SKM-1 treated with dmso at 0.1 percent for 144 hours (cell line): Measurements from ENCODE around the gene AGR2.
A peak's percentile ranks its signal among the peaks of the same experiment; 100 is the strongest.
"Not testable (repeated sequence)": the region's sequence is repeated elsewhere in the genome, so short reads cannot be mapped to it uniquely, and the experiment has no call there.

Experiments
- DNase-seq: peaks from one replicate; lab custom pipeline; 2025; ENCODE audit not compliant: unreplicated experiment; lab: John Stamatoyannopoulos, UW

AGR2 gene

DNA sequence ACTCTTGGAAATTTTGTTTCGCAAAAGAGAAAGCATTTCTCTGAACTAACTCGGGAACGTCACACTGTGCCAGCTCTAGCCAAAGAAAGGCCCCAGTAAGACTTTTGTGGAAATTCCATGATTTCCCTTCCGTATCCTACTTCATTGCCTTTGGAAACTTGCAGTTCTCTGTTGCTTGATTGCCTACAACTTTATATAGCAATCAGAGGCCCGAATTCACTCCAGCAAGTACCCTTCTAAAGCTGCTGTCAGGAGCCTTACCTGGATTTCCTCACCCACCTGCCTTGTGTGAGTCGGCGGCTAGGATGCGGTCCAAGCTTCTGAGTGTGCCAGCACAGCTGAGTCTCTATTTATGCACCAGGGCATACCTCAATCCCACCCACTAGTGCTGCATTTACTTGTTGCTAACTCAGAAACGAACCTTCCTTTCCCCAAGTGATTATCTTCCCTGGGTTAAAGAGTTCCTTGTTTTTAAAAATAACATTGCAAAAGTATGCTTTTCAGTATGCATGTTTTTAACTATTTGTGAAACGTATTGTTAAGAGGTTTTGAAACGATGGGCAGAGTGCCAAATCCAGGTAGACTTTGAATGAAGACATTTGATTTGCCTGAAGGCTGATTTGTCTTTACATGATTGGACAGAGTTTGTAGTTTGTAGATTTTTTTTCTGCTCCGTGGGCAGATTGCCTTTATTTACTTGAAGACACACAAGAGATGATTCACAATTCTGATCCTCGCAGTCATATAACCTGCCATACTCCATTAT is at the start of gene AGR2:
AGR2 (minus strand) TSS at position 326 of the 766 bp plus-strand sequence. CDS start 3,203 bp downstream, outside the sequence.
- no peak for DNase-seq

DNA sequence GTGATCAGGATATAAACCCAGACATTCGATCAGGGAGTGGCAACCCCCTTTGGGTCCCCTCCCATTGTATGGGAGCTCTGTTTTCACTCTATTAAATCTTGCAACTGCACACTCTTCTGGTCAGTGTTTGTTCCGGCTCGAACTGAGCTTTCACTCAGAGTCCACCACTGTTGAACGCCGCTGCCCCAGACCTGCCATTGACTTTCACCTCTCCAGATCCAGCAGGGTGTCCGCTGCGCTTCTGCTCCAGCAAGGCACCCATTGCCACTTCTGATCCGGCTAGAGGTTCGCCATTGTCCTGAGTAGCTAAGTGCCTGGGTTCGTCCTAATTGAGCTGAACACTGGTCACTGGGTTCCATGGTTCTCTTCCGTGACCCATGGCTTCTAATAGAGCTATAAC is 48.4 kb upstream of the AGR2 start:
- DNase-seq = not testable (repeated sequence)

DNA sequence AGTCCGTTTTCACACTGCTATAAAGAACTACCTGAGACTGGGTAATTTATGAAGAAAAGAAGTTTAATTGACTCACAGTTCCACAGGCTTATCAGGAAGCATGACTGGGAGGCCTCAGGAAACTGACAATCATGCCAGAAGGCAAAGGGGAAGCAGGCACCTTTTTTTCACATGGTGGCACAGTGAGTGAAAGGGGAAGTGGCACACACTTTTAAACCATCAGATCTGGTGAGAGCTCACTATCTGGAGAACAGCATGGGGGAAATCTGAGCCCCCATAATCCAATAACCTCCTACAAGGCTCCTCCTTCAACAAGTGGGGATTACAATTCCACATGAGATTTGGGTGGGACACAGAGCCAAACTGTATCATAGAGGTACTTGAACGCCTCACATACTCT is 47.0 kb upstream of the AGR2 start:
- peak; percentile 31 for DNase-seq

DNA sequence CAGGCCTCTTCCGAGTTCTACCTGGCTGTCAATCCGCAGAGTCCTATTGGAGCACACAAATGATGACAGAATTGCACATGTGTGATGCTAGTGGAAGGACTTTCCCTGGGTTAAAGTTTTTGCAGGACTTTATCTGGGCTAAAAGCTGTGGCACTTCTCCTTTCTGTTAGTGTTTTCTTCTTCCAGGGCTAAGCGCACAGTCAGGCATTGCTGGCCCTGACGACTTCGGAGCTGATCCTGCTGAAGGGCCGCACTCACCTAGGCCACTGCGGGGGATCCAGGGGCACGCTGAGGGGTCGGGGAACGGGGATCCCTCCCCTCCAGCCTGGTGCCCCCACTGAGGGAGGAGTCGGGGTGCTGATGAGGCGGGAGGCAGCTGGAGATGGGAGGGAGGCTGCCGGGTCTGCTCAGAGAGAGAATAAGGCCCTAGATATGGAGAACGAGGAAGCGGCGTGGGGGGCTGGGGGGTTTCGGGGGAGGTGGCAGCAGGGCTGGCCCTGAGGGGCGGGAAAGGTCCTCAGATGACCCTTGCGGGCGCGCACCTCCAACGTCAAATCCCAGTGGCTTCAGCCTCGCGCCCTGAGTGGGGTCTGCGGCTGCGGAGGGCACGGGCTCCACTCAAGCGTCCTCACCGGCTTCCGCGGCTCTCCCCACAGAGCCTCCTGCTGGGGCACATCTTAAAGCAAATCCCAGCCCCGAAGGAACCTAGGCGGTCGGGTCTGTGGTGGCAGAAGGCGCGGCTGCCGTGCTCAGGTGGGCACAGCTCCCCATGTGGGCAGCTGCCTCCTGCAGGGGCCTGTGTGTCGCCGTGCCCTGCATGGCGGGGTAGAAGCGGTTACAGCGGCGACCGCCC is 46.0 kb upstream of the AGR2 start:
- DNase-seq = no peak

DNA sequence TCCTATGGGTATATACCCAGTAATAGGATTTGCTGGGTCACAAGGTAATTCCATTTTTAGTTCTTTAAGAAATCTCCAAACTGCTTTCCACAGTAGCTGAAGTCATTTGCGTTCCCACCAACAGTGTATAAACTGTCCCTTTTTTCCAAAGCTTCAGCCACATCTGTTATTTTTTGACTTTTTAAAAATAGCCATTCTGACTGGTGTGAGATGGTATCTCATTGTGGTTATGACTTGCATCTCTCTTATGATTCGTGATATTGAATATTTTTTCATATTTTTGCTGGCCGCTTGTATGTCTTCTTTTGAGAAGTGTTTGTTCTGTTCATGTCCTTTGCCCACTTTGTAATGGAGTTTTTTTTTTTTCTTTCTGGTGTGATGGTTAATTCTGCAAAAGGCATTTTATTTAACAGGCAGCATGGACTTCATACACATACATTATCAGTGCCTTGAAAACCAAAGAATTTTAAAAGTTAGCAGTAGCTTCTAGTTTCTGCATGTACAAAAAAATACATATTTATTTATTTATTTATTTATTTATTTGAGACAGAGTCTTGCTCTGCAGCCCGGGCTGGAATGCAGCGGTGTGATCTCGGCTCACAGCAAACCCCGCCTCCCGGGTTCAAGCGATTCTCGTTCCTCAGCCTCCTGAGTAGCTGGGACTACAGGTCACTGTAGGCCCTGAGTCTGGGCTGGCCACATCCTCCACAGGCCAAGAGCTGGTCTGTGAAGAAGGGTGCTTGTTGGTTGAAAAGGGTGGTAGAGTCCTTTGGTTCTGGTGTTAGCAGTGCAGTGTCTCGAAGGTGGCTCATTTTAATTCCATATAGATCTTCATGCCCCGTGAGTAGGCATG is 44.7 kb upstream of the AGR2 start:
- DNase-seq = no peak

DNA sequence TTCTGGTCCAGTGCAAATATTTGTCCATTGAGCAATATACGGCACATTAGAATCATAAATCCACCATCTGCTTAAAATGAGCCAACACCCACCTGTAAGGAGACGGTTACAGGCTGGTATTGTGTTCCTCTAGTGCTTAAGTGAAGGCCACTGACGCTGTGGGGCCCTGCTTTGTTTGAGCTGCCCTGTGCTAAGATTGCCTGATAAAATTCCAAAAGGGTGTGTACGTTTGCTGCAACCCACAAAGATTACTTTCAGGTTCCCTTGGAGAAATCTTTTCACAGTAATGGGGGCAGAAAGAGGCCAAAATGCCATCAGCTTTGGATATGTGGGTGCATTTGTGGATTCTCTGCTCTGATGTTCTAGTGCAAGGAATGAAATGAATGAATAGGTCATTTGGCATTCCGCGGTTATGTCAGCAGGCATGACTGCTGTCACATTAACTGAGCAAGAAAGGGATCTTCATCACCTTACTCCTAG is 42.6 kb upstream of the AGR2 start:
- DNase-seq = no peak

DNA sequence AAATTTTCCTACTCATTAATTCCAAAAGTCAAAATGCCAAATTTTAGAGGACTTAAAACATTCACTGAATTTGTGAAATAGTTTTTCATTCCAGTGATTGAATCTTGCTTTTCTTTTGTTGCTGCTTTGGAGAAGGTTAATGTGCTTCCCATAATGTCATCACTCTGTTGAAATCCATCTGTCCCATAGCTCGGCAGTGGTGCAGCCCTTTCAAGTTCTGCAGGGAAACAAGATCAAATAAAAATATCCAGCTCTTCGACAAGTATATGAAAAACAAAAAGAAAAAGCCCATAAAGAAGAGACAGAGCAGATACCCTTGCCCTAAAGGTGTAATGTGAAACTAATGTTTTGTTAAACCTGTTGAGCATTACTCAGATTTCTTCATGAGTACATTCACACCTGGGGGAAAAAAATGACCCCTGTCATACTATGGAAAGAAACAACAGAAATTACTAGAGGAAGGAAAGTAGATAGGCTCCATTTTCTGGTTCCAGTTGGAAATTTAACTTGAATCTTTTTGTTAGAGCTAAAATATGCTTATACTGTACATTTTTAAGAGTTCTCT is 41.9 kb upstream of the AGR2 start:
- DNase-seq = no peak

DNA sequence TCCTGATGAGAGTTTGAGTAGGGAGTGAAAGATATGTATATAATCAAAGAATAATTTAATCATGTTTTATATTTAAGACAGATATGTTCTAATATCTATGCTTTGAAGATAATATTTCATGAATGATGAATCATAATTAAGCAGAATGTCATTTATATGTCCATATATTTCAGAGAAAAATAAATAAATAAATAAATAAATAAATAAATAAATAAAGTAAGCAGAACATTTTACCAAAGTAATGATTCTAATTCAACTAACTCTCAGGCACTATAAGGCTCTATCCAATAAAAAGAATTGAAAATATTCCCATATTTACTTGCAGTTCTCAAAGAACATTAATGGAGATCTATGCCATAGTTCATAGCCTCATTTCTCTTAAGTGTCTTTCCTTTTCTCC is 40.9 kb upstream of the AGR2 start:
- DNase-seq = no peak

DNA sequence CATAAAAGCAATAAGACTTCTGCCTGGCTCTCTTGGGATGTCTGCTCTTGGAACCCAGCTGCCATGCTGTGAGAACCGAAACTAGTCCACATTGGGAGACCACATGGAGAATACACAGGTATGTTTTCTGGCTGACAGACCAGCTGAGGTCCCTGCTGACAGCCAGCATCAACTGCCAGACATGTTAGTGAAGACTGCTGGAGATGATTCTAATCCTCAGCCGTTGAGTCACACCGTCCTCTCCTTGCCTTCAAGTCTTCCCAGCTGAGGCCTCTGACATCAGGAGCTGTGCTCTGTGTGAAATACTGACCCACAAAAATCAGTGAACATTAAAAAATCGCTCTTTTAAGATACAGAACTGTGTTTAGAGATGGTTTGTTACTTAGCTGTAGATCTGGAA is 36.9 kb upstream of the AGR2 start:
- no peak for DNase-seq

DNA sequence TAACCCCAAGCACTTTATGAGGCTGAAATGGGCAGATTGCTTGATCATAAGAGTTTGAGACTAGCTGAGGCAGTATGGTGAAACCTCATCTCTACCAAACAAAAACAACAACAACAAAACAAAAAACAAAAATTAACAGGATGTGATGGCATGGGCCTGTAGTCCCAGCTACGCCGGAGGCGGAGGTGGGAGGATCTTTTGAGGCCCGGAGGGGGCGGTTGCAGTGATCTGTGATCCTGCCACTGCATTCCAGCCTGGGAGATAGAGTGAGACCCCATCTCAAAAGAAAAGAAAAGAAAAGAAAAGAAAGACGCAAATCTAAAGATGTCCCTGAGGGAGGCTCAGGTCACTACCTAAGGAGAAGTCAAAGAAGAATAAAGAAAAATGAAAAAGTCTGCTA is 35.3 kb upstream of the AGR2 start:
- no peak for DNase-seq

DNA sequence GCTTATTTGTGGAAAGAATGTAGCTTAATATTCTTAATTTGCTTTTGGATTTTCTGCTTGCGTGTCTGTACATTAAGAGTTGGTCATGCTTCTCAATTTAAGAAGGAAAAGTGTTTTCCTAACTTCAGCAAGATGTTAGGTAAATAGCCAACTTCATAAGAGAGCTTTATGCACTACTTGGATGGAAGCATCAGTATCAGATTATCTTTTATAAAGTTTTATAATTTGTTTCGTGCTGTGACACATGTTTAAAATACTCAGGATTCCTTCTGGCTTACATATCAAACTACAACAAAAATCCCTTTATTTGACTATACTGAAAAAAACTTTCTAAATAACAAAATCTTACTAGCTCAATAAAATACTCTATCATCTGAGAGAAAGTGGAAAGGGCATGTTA is 34.8 kb upstream of the AGR2 start:
- no peak for DNase-seq

DNA sequence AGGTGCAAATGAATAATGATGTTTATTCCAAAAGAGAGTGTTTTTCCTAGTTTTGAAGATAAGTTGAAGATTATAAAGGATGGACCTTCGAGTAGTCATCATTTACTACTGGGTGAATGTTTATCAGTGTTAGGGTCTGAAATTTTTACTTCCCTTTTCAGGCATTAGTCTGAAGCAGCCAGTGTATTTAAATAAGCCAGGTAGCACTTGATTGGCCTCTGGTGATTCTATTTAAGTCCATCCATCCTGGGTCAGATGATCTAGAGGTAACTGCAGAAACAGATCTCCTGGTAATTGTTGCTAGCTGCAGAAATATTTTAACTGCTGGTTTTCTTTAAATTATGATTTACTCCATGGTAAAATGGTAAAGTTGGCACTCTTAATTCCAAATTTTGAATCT is 34.1 kb upstream of the AGR2 start:
- DNase-seq = no peak

DNA sequence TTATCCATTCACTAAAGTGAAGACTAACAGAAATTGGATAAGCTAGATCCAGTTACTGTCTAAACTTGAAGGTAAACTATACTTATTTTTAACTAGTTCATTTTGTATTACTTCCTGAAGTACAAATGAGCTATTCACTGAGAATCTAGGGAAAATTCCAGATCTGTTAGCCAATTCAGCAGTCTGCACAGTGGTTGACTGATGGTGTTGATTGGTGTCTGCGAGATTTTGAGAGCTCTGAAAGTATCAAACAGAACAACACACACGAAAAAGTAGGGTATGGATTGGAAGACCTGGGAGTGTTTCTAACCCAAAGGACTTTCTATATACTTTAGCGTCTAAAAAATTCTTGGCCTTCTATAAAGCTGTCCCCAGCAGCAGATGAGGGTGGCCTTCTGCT is 33.6 kb upstream of the AGR2 start:
- DNase-seq = no peak

DNA sequence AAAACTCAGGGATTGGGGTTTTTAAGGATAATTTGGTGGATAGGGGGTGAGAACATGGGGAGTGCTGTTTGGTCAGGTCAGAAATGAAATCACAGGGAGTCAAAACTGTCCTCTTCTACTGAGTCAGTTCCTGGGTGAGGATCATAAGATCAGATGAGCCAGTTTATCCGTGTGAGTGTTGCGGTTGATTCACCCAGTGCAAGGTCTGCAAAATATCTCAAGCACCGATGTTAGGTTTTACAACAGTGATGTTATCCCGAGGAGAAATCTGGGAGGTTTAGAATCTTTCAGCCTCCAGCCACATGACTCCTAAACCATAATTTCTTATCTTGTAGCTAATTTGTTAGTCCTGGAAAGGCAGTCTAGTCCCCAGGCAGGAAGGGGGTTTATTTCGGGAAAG is 31.7 kb upstream of the AGR2 start:
- DNase-seq = no peak

DNA sequence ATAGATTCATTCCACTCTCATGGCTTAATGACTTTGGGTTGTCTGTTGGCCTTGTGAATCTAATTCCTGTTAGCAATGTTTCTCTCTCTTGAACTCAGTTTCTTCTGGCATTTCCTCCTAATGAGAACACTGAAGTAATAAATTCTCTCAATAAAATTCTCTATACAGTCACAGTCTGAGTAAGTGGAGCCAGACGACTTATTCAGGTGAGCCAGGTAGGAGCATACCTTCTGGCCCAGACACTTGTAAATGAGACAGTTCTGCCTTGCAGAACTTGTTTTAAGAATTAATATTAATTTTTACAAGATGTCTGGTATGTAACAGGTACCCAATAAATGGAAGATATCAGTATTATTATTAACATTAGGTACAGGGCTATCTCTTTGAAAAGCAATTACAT is 28.6 kb upstream of the AGR2 start:
- DNase-seq = no peak

DNA sequence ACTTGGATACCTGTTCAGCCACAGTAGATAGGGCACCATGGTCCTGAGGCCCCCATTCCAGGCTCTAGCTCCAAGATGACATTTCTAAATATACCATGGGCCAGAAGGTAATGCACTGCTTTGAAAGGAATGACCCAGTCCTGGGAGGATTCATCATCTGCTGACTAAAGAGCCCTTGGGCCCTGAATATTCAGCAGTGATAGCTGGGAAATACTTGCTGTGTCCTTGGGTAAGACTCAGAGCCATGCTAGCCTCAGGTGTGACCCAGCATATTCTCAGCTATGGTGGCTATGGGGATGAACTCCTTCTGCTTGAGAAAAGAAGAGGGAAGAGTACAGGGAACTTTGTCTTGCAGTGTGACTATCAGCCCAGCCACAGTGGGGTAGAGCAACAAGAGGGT is 21.3 kb upstream of the AGR2 start:
- DNase-seq = no peak

DNA sequence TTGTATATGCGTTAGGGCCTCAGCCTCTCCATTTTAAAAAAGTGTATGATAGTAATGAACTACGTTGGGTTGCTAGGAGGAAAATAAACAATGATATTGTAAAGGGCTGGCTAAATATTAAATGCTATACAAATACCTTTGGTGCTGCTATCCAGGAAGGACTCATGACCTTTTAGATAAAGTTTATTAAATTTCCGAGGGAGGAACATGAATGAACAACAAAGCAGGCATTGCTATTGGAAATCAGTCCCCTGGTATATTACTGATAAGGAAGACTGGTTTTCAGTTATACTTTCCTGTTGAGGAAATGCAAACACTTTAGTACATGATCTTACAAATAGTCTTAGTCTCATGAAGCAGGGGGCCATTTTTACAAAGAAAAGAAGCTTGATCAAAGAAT is 17.2 kb upstream of the AGR2 start:
- DNase-seq = no peak

DNA sequence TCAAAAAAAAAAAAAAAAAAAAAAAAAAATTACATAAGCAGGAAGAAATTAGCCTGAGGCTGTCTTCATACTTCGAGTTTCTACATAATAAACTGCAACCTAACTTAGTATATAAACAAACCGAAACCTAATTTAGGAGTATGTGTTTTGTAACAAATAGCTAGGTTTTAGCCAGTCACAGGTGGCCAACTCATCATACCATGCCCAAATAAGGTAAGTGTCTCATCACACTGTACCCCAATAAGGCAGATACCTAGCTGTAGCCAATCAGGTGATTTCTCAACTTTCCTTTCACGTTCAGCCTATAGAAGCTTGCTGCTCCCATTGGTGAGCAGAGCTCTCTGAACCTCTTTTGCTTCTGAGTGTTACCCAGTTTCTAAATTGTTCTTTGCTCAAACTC is 13.9 kb upstream of the AGR2 start:
- DNase-seq = no peak

DNA sequence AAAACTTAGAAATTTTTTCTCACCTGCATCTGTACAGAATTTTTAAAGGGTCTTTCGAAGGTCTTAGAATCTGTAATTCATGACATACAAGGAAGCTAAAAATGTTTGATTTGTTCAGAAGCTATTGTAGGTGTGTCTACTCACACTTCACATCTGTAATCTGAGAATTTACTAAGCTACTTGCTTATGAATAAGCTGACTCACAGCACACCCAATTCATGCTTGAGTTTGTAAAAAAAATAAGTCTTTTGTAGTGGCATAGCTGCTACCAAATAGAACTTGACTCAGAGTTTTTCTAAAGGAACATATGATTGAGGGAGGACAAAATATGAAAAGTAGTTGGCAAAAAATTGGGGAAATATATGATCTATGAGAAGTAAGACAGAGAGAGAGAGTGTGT is 12.7 kb upstream of the AGR2 start:
- no peak for DNase-seq

DNA sequence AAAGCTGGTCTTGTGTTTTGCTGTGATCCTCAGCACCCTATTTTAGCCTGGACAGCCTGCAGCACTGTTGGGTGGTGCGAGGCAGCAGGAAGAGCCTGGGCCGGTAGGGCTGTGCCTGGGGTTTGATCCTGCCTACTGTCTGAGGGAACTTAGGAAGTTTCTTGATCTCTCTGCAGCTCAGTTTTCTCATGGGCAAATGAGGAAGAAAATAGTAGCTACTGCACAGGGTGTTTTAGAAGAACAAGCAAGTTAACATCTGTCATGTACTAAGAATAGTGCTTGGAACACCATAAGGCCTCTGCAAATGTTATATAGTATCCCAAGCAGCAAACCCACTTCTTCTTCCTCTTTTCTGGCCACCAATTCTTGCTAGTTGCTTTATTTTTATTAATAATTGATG is 12.0 kb upstream of the AGR2 start:
- DNase-seq = peak; percentile 84

DNA sequence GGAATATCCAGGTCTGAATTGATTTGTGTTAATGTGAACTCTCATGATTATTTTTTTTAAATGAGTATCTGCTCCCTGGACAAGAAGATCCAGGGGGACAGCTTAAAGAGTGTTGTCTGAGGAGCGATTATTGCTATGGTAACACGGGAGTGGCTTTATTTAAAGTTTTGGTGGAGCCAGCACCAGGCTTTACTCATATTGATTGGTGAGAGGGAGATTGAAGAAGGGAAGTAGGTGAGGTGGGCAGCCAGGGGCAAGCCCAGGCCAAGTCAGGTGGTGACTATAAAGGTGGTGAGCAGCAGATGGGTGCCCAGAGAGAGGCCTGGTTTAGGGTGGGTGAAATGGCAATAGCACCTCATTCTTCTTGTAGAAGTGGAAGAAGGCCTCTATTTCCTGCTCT is 10.2 kb upstream of the AGR2 start:
- DNase-seq = no peak
